NCI-H446 (cell line): ENCODE results near the gene DLG5.

Source experiments
- DNase-seq, 2 experiments: peaks; one replicate each; lab custom pipeline; 2025; lab: John Stamatoyannopoulos, UW

Gene DLG5

GRCh38 chr10:77910524-77911145 lies 15.9 kb downstream of the DLG5 start:
- DNase-seq: no peak

GRCh38 chr10:77909749-77910375 lies 16.7 kb downstream of the DLG5 start:
- no peak for DNase-seq

- no peak for DNase-seq
These were observed 17.4 kb downstream of the DLG5 start for GRCh38 chr10:77909021-77909748.

GRCh38 chr10:77907900-77908717 lies 18.4 kb downstream of the DLG5 start:
- no peak for DNase-seq

- DNase-seq: no peak
These were observed 19.1 kb downstream of the DLG5 start for GRCh38 chr10:77907462-77907861.

- no peak for DNase-seq
These were observed 19.6 kb downstream of the DLG5 start for GRCh38 chr10:77906951-77907421.

- DNase-seq: no peak
These were observed 20.8 kb downstream of the DLG5 start for GRCh38 chr10:77905781-77906180.

- DNase-seq: no peak
These were observed 21.3 kb downstream of the DLG5 start for GRCh38 chr10:77905086-77905748.

- no peak for DNase-seq
These were observed 22.3 kb downstream of the DLG5 start for GRCh38 chr10:77904100-77904840.

- no peak for DNase-seq
These were observed 24.4 kb downstream of the DLG5 start for GRCh38 chr10:77902159-77902558.

- DNase-seq: no peak
These were observed 24.8 kb downstream of the DLG5 start for GRCh38 chr10:77901743-77902142.

GRCh38 chr10:77899690-77900089 lies 26.9 kb downstream of the DLG5 start:
- DNase-seq: no peak

- no peak for DNase-seq
These were observed 27.5 kb downstream of the DLG5 start for GRCh38 chr10:77899080-77899477.

- peak; percentile 17 to 25 for DNase-seq
These were observed 28.1 kb downstream of the DLG5 start for GRCh38 chr10:77898323-77899079.

GRCh38 chr10:77896058-77896457 lies 30.5 kb downstream of the DLG5 start:
- no peak for DNase-seq

- no peak for DNase-seq
These were observed 32.5 kb downstream of the DLG5 start for GRCh38 chr10:77894058-77894457.

- DNase-seq: no peak
These were observed 33.2 kb downstream of the DLG5 start for GRCh38 chr10:77893386-77893785.

- DNase-seq: no peak
These were observed 33.8 kb downstream of the DLG5 start for GRCh38 chr10:77892761-77893160.

GRCh38 chr10:77892021-77892739 lies 34.4 kb downstream of the DLG5 start:
- no peak for DNase-seq

- no peak for DNase-seq
These were observed 36.5 kb downstream of the DLG5 start for GRCh38 chr10:77890097-77890496.
